Duodenal mucosa (tissue), 2 donors: ENCODE data around the gene WDFY2.
"Not testable (repeated sequence)": the region's sequence is repeated elsewhere in the genome, so short reads cannot be mapped to it uniquely, and the experiment has no call there.

Source experiments
- H3K27ac ChIP-seq: one replicate; pipeline ENCODE4 v1.7.0; 2013; ENCODE audit warnings: low read depth, low read length
- H3K27me3 ChIP-seq, 2 donors: one replicate each; pipeline ENCODE4 v1.7.0; 2013; ENCODE audit warnings: low read length in 2 of 2, control low read depth in 1 of 2; ENCODE audit not compliant: insufficient read depth in 2 of 2, control insufficient read depth in 1 of 2
- H3K36me3 ChIP-seq, 2 donors: one replicate each; pipeline ENCODE4 v1.7.0; 2013; ENCODE audit warnings: low read length in 2 of 2, control low read depth in 1 of 2; ENCODE audit not compliant: insufficient read depth in 2 of 2, control insufficient read depth in 1 of 2
- H3K4me1 ChIP-seq, 2 donors: one replicate each; pipeline ENCODE4 v1.7.0; 2013; ENCODE audit warnings: low read length in 2 of 2, control low read depth in 1 of 2; ENCODE audit not compliant: insufficient read depth in 2 of 2, control insufficient read depth in 1 of 2
- H3K4me3 ChIP-seq, 2 donors: one replicate each; pipeline ENCODE4 v1.7.0; 2013; ENCODE audit warnings: low read length in 2 of 2, low read depth in 1 of 2
- H3K9ac ChIP-seq, 2 donors: one replicate each; pipeline ENCODE4 v1.7.0; 2013; ENCODE audit warnings: low read length in 2 of 2, low read depth in 1 of 2
- H3K9me3 ChIP-seq, 2 donors: one replicate each; pipeline ENCODE4 v1.7.0; 2013; ENCODE audit warnings: low read length in 2 of 2, control low read depth in 1 of 2; ENCODE audit not compliant: control insufficient read depth in 1 of 2

WDFY2 gene

GRCh38 chr13:51678420-51678819 lies 94.2 kb downstream of the WDFY2 start:
- no peak overlapping the region for H3K4me3 ChIP-seq
- H3K4me1 ChIP-seq: no peaks in the 10 kb centered on the region
- H3K36me3 ChIP-seq: no peaks in the 10 kb centered on the region
- H3K27me3 ChIP-seq: no peaks in the 10 kb centered on the region
- H3K9ac ChIP-seq: no peak overlapping the region
- H3K27ac ChIP-seq: no peak overlapping the region
- H3K9me3 ChIP-seq: no peaks in the 10 kb centered on the region

GRCh38 chr13:51679616-51680015 lies 95.4 kb downstream of the WDFY2 start:
- H3K27ac ChIP-seq: no peak overlapping the region
- H3K27me3 ChIP-seq: no peaks in the 10 kb centered on the region
- no peak overlapping the region for H3K4me3 ChIP-seq

GRCh38 chr13:51681037-51681678 lies 96.9 kb downstream of the WDFY2 start:
- H3K9ac ChIP-seq: no peak overlapping the region
- H3K27me3 ChIP-seq: no peaks in the 10 kb centered on the region
- H3K9me3 ChIP-seq: no peaks in the 10 kb centered on the region
- H3K36me3 ChIP-seq: no peaks in the 10 kb centered on the region
- no peak overlapping the region for H3K27ac ChIP-seq
- H3K4me1 ChIP-seq: no peaks in the 10 kb centered on the region
- no peak overlapping the region for H3K4me3 ChIP-seq

More at GRCh38 chr13:51679616-51680015, 95.4 kb downstream of the WDFY2 start:
- no peaks in the 10 kb centered on the region for H3K36me3 ChIP-seq
- no peaks in the 10 kb centered on the region for H3K4me1 ChIP-seq
- no peaks in the 10 kb centered on the region for H3K9me3 ChIP-seq
- H3K9ac ChIP-seq: no peak overlapping the region

DNA sequence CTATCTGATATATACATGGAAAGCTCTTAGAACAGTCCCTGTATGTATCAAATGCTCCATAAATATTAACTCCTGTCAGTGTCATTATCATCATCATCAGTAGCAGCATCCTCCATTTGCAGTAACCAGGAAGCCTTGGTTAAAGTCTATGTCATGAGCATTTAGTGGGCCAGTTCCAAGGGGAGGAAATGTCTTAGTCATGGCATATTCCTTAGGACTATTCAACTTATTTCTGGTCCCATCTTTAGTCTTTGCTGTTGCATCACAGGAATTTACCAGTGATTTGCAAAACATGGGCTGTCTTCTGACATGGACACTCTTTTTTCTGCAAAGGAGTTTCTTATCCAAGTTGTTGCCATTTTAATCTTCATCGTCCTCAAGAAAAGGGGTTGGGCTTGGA lies 98.4 kb downstream of the WDFY2 start:
- Histone ChIP-seq H3K4me1 (no peaks in the 10 kb centered on the region), H3K9me3 (no peaks in the 10 kb centered on the region), H3K9ac (no peak overlapping the region), H3K27me3 (no peaks in the 10 kb centered on the region), H3K36me3 (no peaks in the 10 kb centered on the region), H3K27ac (no peak overlapping the region), H3K4me3 (no peak overlapping the region)

GRCh38 chr13:51683597-51683996 lies 99.3 kb downstream of the WDFY2 start:
- no peaks in the 10 kb centered on the region for H3K36me3 ChIP-seq
- H3K27ac ChIP-seq: no peak overlapping the region
- no peaks in the 10 kb centered on the region for H3K27me3 ChIP-seq
- H3K4me3 ChIP-seq: no peak overlapping the region
- H3K9me3 ChIP-seq: no peaks in the 10 kb centered on the region
- no peak overlapping the region for H3K9ac ChIP-seq
- no peaks in the 10 kb centered on the region for H3K4me1 ChIP-seq

DNA sequence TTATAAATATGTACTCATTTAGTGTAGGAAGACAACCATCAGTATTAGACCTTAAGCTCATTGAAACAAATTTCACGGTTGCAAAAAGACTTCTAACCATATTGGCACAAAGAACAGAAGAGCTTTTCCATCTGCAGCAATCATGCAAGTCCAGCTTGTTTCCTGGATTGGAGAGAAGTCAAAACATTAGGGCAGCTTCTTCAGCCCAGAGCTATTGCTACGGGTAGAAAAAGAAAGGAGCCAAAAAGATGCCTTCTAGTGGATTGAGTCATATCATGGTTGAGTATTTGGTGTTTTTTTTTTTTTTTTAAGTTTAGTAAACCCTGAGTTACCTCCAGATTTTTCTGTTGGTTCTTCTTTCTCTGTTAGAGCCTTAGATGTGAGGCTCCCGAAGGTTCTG lies 99.8 kb downstream of the WDFY2 start:
- Histone ChIP-seq H3K27ac (no peak overlapping the region), H3K9ac (no peak overlapping the region), H3K9me3 (no peaks in the 10 kb centered on the region), H3K4me1 (no peaks in the 10 kb centered on the region), H3K36me3 (no peaks in the 10 kb centered on the region), H3K4me3 (no peak overlapping the region), H3K27me3 (no peaks in the 10 kb centered on the region)

- H3K36me3 ChIP-seq: no peaks in the 10 kb centered on the region
- H3K9ac ChIP-seq: no peak overlapping the region
- H3K27me3 ChIP-seq: no peaks in the 10 kb centered on the region
- H3K27ac ChIP-seq: no peak overlapping the region
- no peak overlapping the region for H3K4me3 ChIP-seq
- no peaks in the 10 kb centered on the region for H3K4me1 ChIP-seq
- no peaks in the 10 kb centered on the region for H3K9me3 ChIP-seq
Observed at GRCh38 chr13:51687947-51688714, 103.9 kb downstream of the WDFY2 start.

DNA sequence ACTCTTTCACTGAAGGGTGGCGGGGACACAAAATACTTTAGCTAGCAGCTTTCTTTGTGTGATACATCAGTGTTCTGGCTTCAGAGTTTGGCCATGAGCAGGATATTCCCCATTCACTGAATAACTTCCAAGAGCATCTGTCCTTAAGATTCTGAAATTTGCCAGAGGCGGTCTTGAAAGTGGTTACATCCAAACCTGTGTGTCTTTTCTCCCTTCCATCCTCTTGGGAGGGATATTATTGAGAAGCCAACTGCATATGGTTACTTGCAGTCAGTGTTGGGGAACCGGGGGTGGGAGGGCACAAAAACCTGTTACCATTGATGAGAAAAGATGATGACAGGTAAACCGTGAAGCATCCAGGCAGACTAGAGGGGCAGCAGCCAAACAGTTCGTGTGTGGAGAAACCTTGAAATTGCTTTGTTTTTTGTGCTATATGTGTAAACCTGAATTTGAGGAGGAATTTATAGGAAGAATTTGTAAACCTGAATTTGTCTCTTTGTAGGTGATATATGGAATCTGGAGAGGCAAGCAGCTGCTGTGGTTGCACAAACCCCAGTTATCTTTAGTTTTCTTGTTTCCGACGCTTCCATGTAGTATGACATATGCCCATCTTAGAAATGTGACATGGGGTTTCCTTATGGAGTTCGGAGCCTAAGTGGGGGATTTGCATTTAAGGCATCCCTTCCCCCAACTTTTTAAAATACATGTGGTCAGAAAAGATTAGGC lies 104.8 kb downstream of the WDFY2 start:
- H3K4me1 ChIP-seq: no peaks in the 10 kb centered on the region
- H3K27ac ChIP-seq: no peak overlapping the region
- no peaks in the 10 kb centered on the region for H3K36me3 ChIP-seq
- H3K27me3 ChIP-seq: no peaks in the 10 kb centered on the region
- H3K9me3 ChIP-seq: no peaks in the 10 kb centered on the region
- no peak overlapping the region for H3K4me3 ChIP-seq
- H3K9ac ChIP-seq: no peak overlapping the region

DNA sequence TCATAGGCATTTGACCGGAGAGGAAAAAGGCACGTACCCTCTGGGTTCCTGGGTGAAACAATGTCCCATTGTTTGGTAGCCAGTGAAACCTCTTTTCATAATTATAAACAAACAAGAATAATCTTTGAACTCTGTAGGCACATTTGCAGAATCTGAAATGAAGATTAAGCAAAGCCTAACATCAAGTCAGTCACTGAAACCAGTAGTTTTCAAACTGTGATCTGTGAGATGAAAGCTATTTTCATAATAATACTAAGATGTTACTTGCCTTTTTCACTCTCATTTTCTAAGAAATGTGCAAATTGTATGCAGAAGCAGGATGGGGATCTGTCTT lies 105.4 kb downstream of the WDFY2 start:
- no peak overlapping the region for H3K27ac ChIP-seq
- no peak overlapping the region for H3K4me3 ChIP-seq
- no peak overlapping the region for H3K9ac ChIP-seq
- no peaks in the 10 kb centered on the region for H3K4me1 ChIP-seq
- H3K27me3 ChIP-seq: no peaks in the 10 kb centered on the region
- no peaks in the 10 kb centered on the region for H3K9me3 ChIP-seq
- H3K36me3 ChIP-seq: no peaks in the 10 kb centered on the region

DNA sequence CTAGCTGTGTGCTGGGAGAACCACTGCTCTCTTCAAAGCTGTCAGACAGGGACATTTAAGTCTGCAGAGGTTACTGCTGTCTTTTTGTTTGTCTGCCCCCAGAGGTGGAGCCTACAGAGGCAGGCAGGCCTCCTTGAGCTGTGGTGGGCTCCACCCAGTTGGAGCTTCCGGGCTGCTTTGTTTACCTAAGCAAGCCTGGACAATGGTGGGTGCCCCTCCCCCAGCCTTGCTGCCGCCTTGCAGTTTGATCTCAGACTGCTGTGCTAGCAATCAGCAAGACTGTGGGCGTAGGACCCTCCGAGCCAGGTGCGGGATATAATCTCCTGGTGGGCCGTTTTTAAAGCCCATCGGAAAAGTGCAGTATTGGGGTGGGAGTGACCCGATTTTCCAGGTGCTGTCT lies 111.4 kb downstream of the WDFY2 start:
- H3K27ac ChIP-seq, H3K4me1 ChIP-seq, H3K27me3 ChIP-seq, H3K9me3 ChIP-seq, H3K4me3 ChIP-seq, H3K9ac ChIP-seq, H3K36me3 ChIP-seq: not testable (repeated sequence)
